ENCODE measurements around the gene PAGE2B.

PAGE2B gene

GRCh38 chrX:55074851-55075467, at the start of gene PAGE2B:
PAGE2B (plus strand) TSS chrX:55075030; CDS start chrX:55076042, 1,012 bp downstream.
- ChIA-PET POLR2A (no interaction called here), CTCF (no interaction called here)
- DNase-seq (ENCODE audit: extremely low spot score), result no peak
- no peak for TF ChIP-seq CTCF (IDR thresholded peaks at IDR 0.05; ENCODE audit: control extremely low read depth, extremely low read depth, low read depth, missing control alignments)

- ChIA-PET POLR2A (no interaction called here), CTCF (no interaction called here)
- TF ChIP-seq CTCF (IDR thresholded peaks at IDR 0.05; ENCODE audit: control extremely low read depth, extremely low read depth, low read depth, missing control alignments), result no peak
- DNase-seq (ENCODE audit: extremely low spot score), result no peak
These were observed 48.7 kb upstream of the PAGE2B start for GRCh38 chrX:55026143-55026542.

- TF ChIP-seq CTCF (IDR thresholded peaks at IDR 0.05; ENCODE audit: control extremely low read depth, extremely low read depth, low read depth, missing control alignments), result no peak
- no peak for DNase-seq (ENCODE audit: extremely low spot score)
- CTCF ChIA-PET, result no interaction called here
- POLR2A ChIA-PET, result no interaction called here
These were observed 48.0 kb upstream of the PAGE2B start for GRCh38 chrX:55026840-55027239.

GRCh38 chrX:55028040-55028439, 46.8 kb upstream of the PAGE2B start:
- no peak for TF ChIP-seq CTCF (IDR thresholded peaks at IDR 0.05; ENCODE audit: control extremely low read depth, extremely low read depth, low read depth, missing control alignments)
- CTCF ChIA-PET, result no interaction called here
- no peak for DNase-seq (ENCODE audit: extremely low spot score)
- POLR2A ChIA-PET, result no interaction called here

- CTCF ChIA-PET, result no interaction called here
- DNase-seq (ENCODE audit: extremely low spot score), result no peak
- TF ChIP-seq CTCF (IDR thresholded peaks at IDR 0.05; ENCODE audit: control extremely low read depth, extremely low read depth, low read depth, missing control alignments), result no peak
- POLR2A ChIA-PET, result no interaction called here
These were observed 46.2 kb upstream of the PAGE2B start for GRCh38 chrX:55028611-55029010.

- no peak for DNase-seq (ENCODE audit: extremely low spot score)
- no peak for TF ChIP-seq CTCF (IDR thresholded peaks at IDR 0.05; ENCODE audit: control extremely low read depth, extremely low read depth, low read depth, missing control alignments)
- ChIA-PET POLR2A (no interaction called here), CTCF (no interaction called here)
These were observed 45.5 kb upstream of the PAGE2B start for GRCh38 chrX:55029291-55029690.

Measured in GM10248 (cell line).